K562 (cell line): ENCODE measurements around the gene PSMD4. TPM values are rescaled to one million over a fixed set of nuclear protein-coding genes. Genes with fewer than 3 reads are reported as not detected.

Source experiments
- ATF7 ChIP-seq: fragments of 450-650 bp; IDR thresholded peaks from 2 replicates; pipeline ENCODE4 v1.7.1; 2014; ENCODE audit warnings: mild to moderate bottlenecking, moderate library complexity
- CHD1 ChIP-seq: fragments of 200-600 bp; sonication (generic); IDR thresholded peaks from one replicate; pipeline ENCODE4 v1.6.1; 2012; ENCODE audit warnings: mild to moderate bottlenecking, moderate library complexity, low read length, inconsistent platforms
- FOSL1 ChIP-seq: fragments of 200-800 bp; sonication (Bioruptor generic); conservative IDR thresholded peaks from 2 replicates; pipeline ENCODE4 v1.6.1; 2016; ENCODE audit warnings: missing genetic modification characterization, missing compliant biosample characterization
- GABPA ChIP-seq: fragments of 200-800 bp; sonication (Bioruptor generic); conservative IDR thresholded peaks from 2 replicates; pipeline ENCODE4 v1.6.1; 2016; ENCODE audit warnings: low read depth, missing genetic modification characterization, missing compliant biosample characterization
- KAT8 ChIP-seq: fragments of 450-650 bp; IDR thresholded peaks from 2 replicates; pipeline ENCODE4 v1.6.1; 2016; ENCODE audit warnings: low read depth, mild to moderate bottlenecking
- KDM5B ChIP-seq: fragments of 200-600 bp; sonication (generic); IDR thresholded peaks from 2 replicates; pipeline ENCODE4 v1.6.1; 2012; ENCODE audit warnings: low read depth, mild to moderate bottlenecking, moderate library complexity, low read length, control low read depth, inconsistent platforms; ENCODE audit not compliant: insufficient replicate concordance
- MAX ChIP-seq: sonication (generic); formaldehyde crosslinking; IDR thresholded peaks from 2 replicates; pipeline ENCODE4 v1.9.0; 2022; ENCODE audit warnings: mild to moderate bottlenecking, missing genetic modification reagents
- MEF2A ChIP-seq: IDR thresholded peaks from 2 replicates; pipeline ENCODE4 v1.6.1; 2011; ENCODE audit warnings: low read depth, mild to moderate bottlenecking, low read length, moderate library complexity; ENCODE audit not compliant: control insufficient read depth
- PCBP1 ChIP-seq: fragments of 200-400 bp; formaldehyde crosslinking; IDR thresholded peaks from 2 replicates; pipeline ENCODE4 v1.6.1; 2018; ENCODE audit warnings: mild to moderate bottlenecking, low read depth, low read length; ENCODE audit not compliant: poor library complexity, severe bottlenecking
- POLR3G ChIP-seq: IDR thresholded peaks from 2 replicates; pipeline ENCODE4 v1.6.1; 2011; ENCODE audit not compliant: insufficient read length, insufficient replicate concordance; ENCODE audit errors: extremely low read depth
- TAL1 ChIP-seq: fragments of 450-650 bp; IDR thresholded peaks from 2 replicates; pipeline ENCODE4 v1.6.1; 2016; ENCODE audit warnings: mild to moderate bottlenecking
- TOE1 ChIP-seq, 2 experiments: fragments of 450-650 bp in 1 of 2; sonication (generic) in 1 of 2; formaldehyde crosslinking in 1 of 2; IDR thresholded peaks; 2 replicates each; pipeline versions ENCODE4 v1.7.1 to v1.8.0; 2016 to 2022; ENCODE audit warnings: borderline replicate concordance in 2 of 2, mild to moderate bottlenecking in 2 of 2, antibody characterized with exemption in 1 of 2, inconsistent platforms in 1 of 2, low read depth in 1 of 2, missing genetic modification reagents in 1 of 2, moderate library complexity in 1 of 2
- ZNF174 ChIP-seq: fragments of 250-450 bp; sonication (Bioruptor Pico); IDR thresholded peaks from 2 replicates; pipeline ENCODE4 v1.4.0; 2020; ENCODE audit warnings: mild to moderate bottlenecking
- ZNF197 ChIP-seq: fragments of 200-800 bp; sonication (Bioruptor generic); IDR thresholded peaks from 2 replicates; pipeline ENCODE4 v1.6.1; 2016; ENCODE audit warnings: low read depth, missing genetic modification characterization, missing compliant biosample characterization
- ZNF24 ChIP-seq: fragments of 450-650 bp; IDR thresholded peaks from 2 replicates; pipeline ENCODE4 v1.6.1; 2016
- ZNF277 ChIP-seq: fragments of 250-450 bp; sonication (Bioruptor Pico); IDR thresholded peaks from 2 replicates; pipeline ENCODE4 v1.8.0; 2022; ENCODE audit warnings: inconsistent platforms, mild to moderate bottlenecking, moderate library complexity, borderline replicate concordance
- ZNF324 ChIP-seq: fragments of 250-450 bp; sonication (Bioruptor Pico); IDR thresholded peaks from 2 replicates; pipeline ENCODE4 v1.4.0; 2020; ENCODE audit warnings: mild to moderate bottlenecking
- ZNF518B ChIP-seq: fragments of 250-450 bp; sonication (Bioruptor Pico); IDR thresholded peaks from 2 replicates; pipeline ENCODE4 v1.5.0; 2021; ENCODE audit warnings: mild to moderate bottlenecking, moderate library complexity
- ZNF76 ChIP-seq: fragments of 250-450 bp; sonication (Bioruptor Pico); IDR thresholded peaks from 2 replicates; pipeline ENCODE4 v1.4.0; 2020; ENCODE audit warnings: mild to moderate bottlenecking, moderate library complexity, borderline replicate concordance
- ZNF77 ChIP-seq: fragments of 250-450 bp; sonication (Bioruptor Pico); IDR thresholded peaks from 2 replicates; pipeline ENCODE4 v1.5.0; 2020
- polyA plus RNA-seq, 8 experiments: library from polyadenylated mRNA; depleted of rRNA in 4 of 8; stranded (reverse) in 5 of 8; unstranded in 3 of 8; fragments of >200 nt; fragmentation: Nextera tagmentation in 2 of 8; fragmentation: Illumina TruSeq in 1 of 8; extraction: Ambion mirVana in 2 of 8; extraction: Trizol in 1 of 8; gene quantifications; 2 replicates each; pipeline versions ENCODE4 v1.2.1 to v1.2.3, GENCODE V29; 2011 to 2014; ENCODE audit warnings: inconsistent platforms in 1 of 8, missing spikeins in 1 of 8
- total RNA-seq, 7 experiments: library from RNA; depleted of rRNA in 6 of 7; stranded (reverse); fragments of >200 nt in 6 of 7; fragmentation: Illumina TruSeq in 2 of 7; extraction: Trizol in 2 of 7; gene quantifications; 2 replicates each; pipeline versions ENCODE4 v1.2.1 to v1.2.3, GENCODE V29; 2011 to 2021; ENCODE audit warnings: low replicate concordance in 1 of 7
- TF ChIP-seq, protein P1 (sequence below): IDR thresholded peaks from 2 replicates; pipeline ENCODE4 v1.6.1; 2016; ENCODE audit warnings: missing genetic modification characterization, missing compliant biosample characterization

The PSMD4 gene
- total and polyA plus RNA-seq, 9 of the 15 experiments (the other 6 are each of a cell fraction or from before 2014, with no cell fraction given): 194 to 353 (median 295) TPM

DNA sequence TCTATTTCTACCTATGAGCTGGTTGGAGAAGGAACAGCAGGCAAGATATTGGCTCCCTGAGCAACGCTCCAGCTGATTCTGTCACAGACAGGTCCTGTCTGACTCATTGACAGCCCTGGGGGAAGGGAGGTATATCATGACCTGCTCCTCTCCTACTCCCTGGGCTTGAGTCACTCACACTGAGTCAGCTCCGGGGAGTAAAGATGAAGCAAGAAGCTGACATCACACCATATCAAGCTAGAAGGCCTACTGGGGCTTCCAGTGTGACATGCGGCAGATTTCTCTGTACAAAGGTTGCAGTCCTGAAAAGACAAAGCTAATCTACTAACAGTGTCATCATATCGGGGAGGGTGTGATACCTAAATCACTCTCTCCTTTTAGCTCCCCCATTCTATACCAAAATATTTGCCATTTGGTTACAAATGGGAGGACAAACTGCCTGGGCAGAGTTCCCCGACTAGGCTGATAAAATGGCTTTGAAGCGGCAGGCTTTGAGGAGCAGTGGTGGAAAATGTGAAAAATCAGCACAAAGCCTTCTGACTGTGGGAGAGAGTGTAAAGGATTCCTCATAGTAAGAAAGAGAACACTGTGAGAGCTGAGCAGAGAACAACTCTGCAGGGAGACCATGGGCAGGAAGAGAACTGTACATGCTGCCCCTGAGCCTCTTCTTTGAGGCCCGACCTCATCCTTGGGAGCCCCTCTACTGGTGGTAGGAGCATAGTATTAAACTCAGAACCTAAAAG lies 57.2 kb downstream of the PSMD4 start (continued):
- TF ChIP-seq GABPA (peak; percentile 45), ZNF174 (CRISPR knock-in tag) (no peak), KAT8 (no peak), ZNF24 (peak; percentile 53; the same call in 1 of the 2 replicates), CHD1 (no peak), MAX (CRISPR knock-in tag) (peak; percentile 24; the same call in 1 of the 2 replicates), POLR3G (no peak), TAL1 (peak; percentile 33; the same call in 1 of the 2 replicates), ZNF324 (CRISPR knock-in tag) (no peak), ZNF518B (CRISPR knock-in tag) (no peak), MEF2A (no peak), ATF7 (peak; percentile 99), PCBP1 (no peak), ZNF77 (CRISPR knock-in tag) (no peak), KDM5B (peak; percentile 48), FOSL1 (tag) (peak; percentile 100), TOE1 (IDR thresholded peaks at IDR 0.05; ENCODE audit: borderline replicate concordance) (peak; percentile 11; the same call in 1 of the 2 replicates), TOE1 (CRISPR knock-in tag; IDR thresholded peaks at IDR 0.05; ENCODE audit: borderline replicate concordance, low read depth) (no peak), ZNF197 (peak; percentile 79; the same call in 1 of the 2 replicates), ZNF76 (CRISPR knock-in tag) (no peak), ZNF277 (no peak)
- TF ChIP-seq, protein P1, sequence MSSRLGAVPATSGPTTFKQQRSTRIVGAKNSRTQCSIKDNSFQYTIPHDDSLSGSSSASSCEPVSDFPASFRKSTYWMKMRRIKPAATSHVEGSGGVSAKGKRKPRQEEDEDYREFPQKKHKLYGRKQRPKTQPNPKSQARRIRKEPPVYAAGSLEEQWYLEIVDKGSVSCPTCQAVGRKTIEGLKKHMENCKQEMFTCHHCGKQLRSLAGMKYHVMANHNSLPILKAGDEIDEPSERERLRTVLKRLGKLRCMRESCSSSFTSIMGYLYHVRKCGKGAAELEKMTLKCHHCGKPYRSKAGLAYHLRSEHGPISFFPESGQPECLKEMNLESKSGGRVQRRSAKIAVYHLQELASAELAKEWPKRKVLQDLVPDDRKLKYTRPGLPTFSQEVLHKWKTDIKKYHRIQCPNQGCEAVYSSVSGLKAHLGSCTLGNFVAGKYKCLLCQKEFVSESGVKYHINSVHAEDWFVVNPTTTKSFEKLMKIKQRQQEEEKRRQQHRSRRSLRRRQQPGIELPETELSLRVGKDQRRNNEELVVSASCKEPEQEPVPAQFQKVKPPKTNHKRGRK: no peak
